IMR-90 (cell line): Measurements from ENCODE around the gene GSTP1.

Experiments used
- CEBPB ChIP-seq: IDR thresholded peaks from 2 replicates; pipeline ENCODE4 v1.6.1; 2012; ENCODE audit warnings: low read depth, low read length, improper control_type of control experiment
- FOS ChIP-seq: fragments of 150-350 bp; IDR thresholded peaks from 2 replicates; pipeline ENCODE4 v1.6.1; 2016; ENCODE audit warnings: low read depth, low read length
- MXI1 ChIP-seq: IDR thresholded peaks from 2 replicates; pipeline ENCODE4 v1.6.1; 2012; ENCODE audit warnings: low read depth, mild to moderate bottlenecking, low read length, moderate library complexity, borderline replicate concordance
- POLR2A ChIP-seq: IDR thresholded peaks from 2 replicates; pipeline ENCODE4 v1.6.1; 2012; ENCODE audit warnings: mild to moderate bottlenecking, low read depth, low read length
- RAD21 ChIP-seq: IDR thresholded peaks from 2 replicates; pipeline ENCODE4 v1.6.1; 2012; ENCODE audit warnings: low read length, improper control_type of control experiment
- RFX5 ChIP-seq: IDR thresholded peaks from 2 replicates; pipeline ENCODE4 v1.8.0; 2012; ENCODE audit warnings: low read depth, mild to moderate bottlenecking, low read length, moderate library complexity
- SMC3 ChIP-seq: fragments of 150-350 bp; IDR thresholded peaks from 2 replicates; pipeline ENCODE4 v1.6.1; 2016; ENCODE audit warnings: low read depth, mild to moderate bottlenecking, antibody characterized with exemption, low read length, moderate library complexity
- TF ChIP-seq, protein P1 (sequence below): conservative IDR thresholded peaks from 2 replicates; pipeline ENCODE4 v1.5.1; 2012; ENCODE audit warnings: mild to moderate bottlenecking, low read depth, low read length, improper control_type of control experiment
- TF ChIP-seq, protein P2 (sequence below): fragments of 150-350 bp; IDR thresholded peaks from 2 replicates; pipeline ENCODE4 v1.6.1; 2017; ENCODE audit warnings: mild to moderate bottlenecking, antibody characterized with exemption, low read length, low read depth

DNA sequence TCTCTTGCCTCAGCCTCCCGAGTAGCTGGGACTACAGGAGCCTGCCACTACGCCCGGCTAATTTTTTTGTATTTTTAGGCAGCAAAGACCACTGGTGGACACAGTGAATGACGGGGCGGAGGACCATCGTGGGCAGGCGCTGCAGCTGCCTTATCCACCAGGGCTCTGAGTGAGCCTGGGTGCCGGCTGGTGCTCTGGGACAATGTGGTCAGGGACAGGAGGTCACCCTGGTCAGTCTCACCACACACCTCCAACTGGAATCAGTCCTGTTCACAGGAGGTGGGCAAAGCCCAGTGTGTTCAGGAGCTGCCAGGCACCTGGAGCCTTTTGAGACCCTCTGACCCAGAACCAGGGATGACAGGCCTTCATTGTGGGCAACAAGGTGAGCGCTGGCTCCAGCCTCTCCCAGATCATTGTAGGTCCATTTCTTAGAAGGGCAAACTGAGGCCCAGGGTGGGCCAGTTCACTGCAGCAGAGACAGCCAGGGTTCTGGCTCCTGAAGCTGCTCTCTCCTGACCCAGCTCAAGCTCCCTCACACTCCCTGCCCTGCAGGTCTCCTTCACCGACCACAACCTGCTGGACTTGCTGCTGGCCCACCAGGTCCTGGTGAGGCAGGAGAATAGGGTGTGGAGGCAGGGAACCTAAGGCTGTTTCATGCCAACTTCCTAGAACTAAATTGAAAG lies 44.6 kb upstream of the GSTP1 start:
- TF ChIP-seq RAD21 (no peak), SMC3 (no peak), MXI1 (no peak), CEBPB (no peak), POLR2A (no peak), FOS (no peak), RFX5 (no peak)
- TF ChIP-seq, protein P1, sequence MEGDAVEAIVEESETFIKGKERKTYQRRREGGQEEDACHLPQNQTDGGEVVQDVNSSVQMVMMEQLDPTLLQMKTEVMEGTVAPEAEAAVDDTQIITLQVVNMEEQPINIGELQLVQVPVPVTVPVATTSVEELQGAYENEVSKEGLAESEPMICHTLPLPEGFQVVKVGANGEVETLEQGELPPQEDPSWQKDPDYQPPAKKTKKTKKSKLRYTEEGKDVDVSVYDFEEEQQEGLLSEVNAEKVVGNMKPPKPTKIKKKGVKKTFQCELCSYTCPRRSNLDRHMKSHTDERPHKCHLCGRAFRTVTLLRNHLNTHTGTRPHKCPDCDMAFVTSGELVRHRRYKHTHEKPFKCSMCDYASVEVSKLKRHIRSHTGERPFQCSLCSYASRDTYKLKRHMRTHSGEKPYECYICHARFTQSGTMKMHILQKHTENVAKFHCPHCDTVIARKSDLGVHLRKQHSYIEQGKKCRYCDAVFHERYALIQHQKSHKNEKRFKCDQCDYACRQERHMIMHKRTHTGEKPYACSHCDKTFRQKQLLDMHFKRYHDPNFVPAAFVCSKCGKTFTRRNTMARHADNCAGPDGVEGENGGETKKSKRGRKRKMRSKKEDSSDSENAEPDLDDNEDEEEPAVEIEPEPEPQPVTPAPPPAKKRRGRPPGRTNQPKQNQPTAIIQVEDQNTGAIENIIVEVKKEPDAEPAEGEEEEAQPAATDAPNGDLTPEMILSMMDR: no peak
- TF ChIP-seq, protein P2, sequence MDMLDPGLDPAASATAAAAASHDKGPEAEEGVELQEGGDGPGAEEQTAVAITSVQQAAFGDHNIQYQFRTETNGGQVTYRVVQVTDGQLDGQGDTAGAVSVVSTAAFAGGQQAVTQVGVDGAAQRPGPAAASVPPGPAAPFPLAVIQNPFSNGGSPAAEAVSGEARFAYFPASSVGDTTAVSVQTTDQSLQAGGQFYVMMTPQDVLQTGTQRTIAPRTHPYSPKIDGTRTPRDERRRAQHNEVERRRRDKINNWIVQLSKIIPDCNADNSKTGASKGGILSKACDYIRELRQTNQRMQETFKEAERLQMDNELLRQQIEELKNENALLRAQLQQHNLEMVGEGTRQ: no peak
